VCaP (cell line): ENCODE measurements around the gene CHRD.

ENCODE experiments used
- H3K27ac ChIP-seq: fragments of 450-650 bp; 2 replicates; pipeline ENCODE4 v1.5.1; 2017
- CTCF ChIP-seq: fragments of 450-650 bp; conservative IDR thresholded peaks from 2 replicates; pipeline ENCODE4 v1.5.1; 2017; ENCODE audit warnings: mild to moderate bottlenecking, moderate library complexity

Gene CHRD

GRCh38 chr3:184439096-184439495, 59.2 kb downstream of the CHRD start:
- no peak for TF ChIP-seq CTCF

More at GRCh38 chr3:184439096-184439495, 59.2 kb downstream of the CHRD start:
- no peak overlapping the region for H3K27ac ChIP-seq
